Activated naive CD4-positive, alpha-beta T cell treated with anti-CD3 and anti-CD28 coated beads, Interleukin-2, amount 50 U/mL, for 72 hours (primary cell): Measurements from ENCODE around the gene ASAP2. TPM values are rescaled to one million over a fixed set of nuclear protein-coding genes. Genes with fewer than 3 reads are reported as not detected.

Source experiments
- ATAC-seq, 2 donors: fragments of 150-1000 bp; cut with Tn5 transposase; 2 replicates each; pipeline ENCODE4 v1.10.0; 2021; ENCODE audit warnings: mild to moderate bottlenecking in 2 of 2, moderate library complexity in 2 of 2
- DNase-seq, 2 donors: peaks; one replicate each; pipeline ENCODE4 v3.0.0; 2021 to 2022; ENCODE audit warnings: low spot score in 2 of 2
- H3K27ac Mint-ChIP-seq, 2 donors: one replicate each; pipeline ENCODE4 v1.8.0; 2022; ENCODE audit warnings: mild to moderate bottlenecking in 2 of 2, mixed read lengths in 2 of 2
- H3K36me3 Mint-ChIP-seq, 2 donors: one replicate each; pipeline ENCODE4 v1.8.0; 2022; ENCODE audit warnings: mixed read lengths in 2 of 2
- H3K9me3 Mint-ChIP-seq, 2 donors: one replicate each; pipeline ENCODE4 v1.8.0; 2022; ENCODE audit warnings: mixed read lengths in 2 of 2
- total RNA-seq, 2 donors: library from RNA; stranded (reverse); gene quantifications; one replicate each; pipeline ENCODE4 v1.2.3, GENCODE V29; 2022

Gene ASAP2
- total RNA-seq, 2 donors from 2014 or later: 0.09 to 1.0 TPM

DNA sequence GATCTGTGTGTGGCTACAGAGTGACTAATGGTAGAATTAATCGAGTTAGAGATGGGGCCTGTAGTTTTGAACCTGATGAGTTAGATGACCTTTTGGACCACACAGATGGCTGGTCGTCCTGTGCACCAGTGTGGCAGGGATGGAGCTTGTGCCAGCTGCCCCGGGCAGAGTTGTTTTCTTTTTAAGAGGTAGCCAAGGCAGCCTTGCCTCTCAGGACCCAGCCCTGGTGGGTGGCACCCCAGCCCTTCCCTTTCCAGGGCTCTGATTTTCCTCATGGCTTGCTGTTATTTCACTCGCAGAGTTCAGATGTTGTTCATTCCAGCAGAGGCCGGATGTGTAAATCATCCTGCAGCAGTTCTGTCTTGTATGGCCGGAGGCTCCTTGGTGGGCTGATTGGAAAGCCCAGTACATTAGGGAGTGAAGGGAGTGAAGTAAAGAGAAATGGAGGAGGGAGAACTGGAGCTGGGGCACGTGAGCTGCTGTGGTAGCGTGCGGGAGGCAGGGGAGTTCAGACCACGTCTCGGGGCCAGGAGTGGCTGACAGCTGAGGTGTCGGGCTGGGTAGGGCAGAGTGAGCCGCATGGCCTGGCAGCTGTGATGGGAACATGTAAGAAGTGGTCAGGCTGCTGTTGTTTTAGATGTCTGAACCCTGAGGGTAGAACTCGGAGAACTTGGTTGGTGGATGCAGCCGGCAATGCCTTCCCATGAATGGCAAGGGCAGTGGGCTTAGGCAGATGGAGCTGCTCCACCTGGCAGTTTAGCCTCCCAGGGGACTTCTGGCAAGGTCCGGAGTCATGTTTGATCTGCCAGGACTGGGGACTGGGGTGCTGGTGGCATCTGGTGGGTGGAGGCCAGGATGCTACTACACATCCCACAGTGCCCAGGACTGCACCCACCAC lies 28.8 kb downstream of the ASAP2 start:
- Mint-ChIP-seq H3K36me3 (no peaks in the 10 kb centered on the region), H3K27ac (peak overlapping the region in 1 of 2 donors; percentile 16), H3K9me3 (no peaks in the 10 kb centered on the region)
- DNase-seq (no peak), ATAC-seq (no peak)

DNA sequence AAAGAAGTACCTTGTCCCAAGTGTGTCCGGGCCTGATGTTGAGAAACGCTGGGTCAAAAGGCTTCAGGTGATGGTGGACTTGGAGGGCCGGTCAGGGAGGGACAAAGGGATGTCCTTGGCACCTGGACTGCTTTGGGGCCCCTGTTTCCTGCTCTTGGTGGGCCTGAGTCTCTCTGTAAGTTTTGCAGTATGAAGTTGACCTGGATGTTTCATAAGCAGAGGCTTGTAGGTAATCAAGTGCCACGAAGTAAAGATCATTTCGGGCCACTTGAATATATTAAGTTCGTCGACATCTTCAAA lies 29.4 kb downstream of the ASAP2 start:
- no peak for DNase-seq
- Mint-ChIP-seq H3K27ac (no peak overlapping the region), H3K36me3 (no peaks in the 10 kb centered on the region), H3K9me3 (no peaks in the 10 kb centered on the region)
- ATAC-seq: no peak

DNA sequence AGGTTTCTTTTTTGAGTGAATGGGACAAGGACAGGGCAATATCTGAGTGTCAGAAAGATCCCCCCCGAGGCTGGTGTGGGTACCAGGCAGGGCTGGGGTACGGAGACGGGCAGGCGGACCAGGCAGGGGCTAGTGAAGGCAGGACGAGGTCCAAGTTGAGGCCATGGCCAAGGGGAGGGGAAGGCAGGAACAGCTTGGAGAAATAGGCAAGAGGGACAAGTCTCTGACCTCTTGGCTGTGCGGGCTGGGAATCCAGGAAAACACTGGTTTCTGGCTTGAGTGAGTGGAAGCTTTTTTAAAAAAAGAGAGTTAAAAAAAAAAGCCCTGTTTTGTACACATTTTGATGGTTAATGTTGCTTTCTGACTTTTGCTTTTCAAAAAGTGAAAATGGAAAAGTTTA lies 30.3 kb downstream of the ASAP2 start:
- Mint-ChIP-seq H3K36me3 (no peaks in the 10 kb centered on the region), H3K27ac (no peak overlapping the region), H3K9me3 (no peaks in the 10 kb centered on the region)
- ATAC-seq (no peak), DNase-seq (no peak)

DNA sequence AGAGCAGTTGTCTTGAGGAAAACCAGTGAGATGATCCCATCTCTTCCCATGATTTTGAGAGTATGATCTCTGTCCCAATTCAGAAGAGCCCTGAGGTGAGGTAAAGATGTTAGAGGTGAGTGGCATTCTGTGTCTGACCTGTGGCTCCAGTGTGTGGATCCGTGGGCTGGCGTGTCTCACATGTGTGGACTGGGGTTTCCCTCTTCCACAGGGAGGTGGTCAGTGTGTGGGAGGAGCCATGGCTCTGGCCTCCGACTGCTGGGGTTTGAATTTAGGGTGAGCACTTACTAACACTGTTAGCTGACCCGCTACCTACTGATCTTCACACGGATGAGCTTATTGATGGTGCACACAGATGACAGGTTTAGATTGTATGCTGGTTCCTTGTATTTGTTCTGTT lies 31.2 kb downstream of the ASAP2 start:
- no peak overlapping the region for H3K27ac Mint-ChIP-seq
- no peak for ATAC-seq
- DNase-seq: no peak
- no peaks in the 10 kb centered on the region for H3K9me3 Mint-ChIP-seq
- H3K36me3 Mint-ChIP-seq: no peaks in the 10 kb centered on the region

DNA sequence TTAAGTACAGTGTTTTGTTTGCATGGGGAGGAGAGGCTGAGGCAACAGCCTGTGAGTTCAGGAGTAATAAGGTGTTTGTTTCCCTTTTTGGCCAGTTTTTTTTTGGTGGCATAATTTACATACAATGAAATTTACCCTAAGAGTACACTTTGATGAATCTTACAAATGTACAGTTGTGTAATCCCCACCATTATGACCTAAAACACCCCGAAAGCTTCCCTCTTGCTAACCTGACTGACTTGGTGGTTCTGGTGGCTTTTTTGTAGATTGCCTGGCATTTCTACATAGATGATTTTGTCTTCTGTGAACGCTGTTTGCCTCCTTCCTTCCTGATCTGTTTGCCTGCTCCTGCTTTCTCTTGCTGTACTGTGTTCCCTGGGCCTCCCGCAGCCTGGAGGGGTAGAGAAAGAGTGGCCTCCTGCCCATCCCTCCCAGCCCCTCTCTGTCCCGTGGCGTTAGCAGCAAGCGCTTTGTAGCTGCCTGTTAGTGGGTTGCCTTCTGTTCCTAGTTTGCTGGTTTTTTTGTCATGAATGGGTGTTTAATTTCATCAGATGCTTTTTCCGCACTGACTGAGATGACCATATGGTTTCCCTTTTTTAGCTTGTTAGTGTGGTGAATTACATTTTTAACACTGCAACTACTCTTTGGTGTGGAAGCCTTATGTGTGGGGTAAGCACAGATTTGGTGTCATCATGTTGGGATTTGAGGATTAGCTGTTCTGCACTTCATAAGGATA lies 32.1 kb downstream of the ASAP2 start:
- DNase-seq: no peak
- Mint-ChIP-seq H3K27ac (no peak overlapping the region), H3K36me3 (no peaks in the 10 kb centered on the region), H3K9me3 (no peaks in the 10 kb centered on the region)
- no peak for ATAC-seq

DNA sequence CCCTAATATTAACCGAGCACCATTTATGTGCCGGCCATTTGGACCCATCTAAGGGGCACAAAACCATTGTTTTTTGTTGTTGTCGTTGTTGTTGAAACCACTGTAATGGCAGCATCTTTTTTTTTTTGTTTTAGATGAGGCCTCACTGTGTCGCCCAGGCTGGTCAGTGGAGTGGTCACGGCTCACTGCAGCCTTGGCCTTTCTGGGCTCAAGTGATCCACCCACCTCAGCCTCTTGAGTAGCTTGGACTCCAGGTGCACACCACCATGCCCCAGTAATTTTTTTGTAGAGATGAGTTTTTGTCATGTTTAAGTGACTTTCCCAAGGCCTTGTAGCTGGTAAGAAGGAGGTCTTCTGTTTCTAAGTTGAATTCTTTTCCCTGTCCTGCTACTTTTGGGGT lies 33.0 kb downstream of the ASAP2 start:
- H3K9me3 Mint-ChIP-seq: no peaks in the 10 kb centered on the region
- H3K27ac Mint-ChIP-seq: no peak overlapping the region
- no peaks in the 10 kb centered on the region for H3K36me3 Mint-ChIP-seq
- DNase-seq: no peak
- ATAC-seq: no peak

DNA sequence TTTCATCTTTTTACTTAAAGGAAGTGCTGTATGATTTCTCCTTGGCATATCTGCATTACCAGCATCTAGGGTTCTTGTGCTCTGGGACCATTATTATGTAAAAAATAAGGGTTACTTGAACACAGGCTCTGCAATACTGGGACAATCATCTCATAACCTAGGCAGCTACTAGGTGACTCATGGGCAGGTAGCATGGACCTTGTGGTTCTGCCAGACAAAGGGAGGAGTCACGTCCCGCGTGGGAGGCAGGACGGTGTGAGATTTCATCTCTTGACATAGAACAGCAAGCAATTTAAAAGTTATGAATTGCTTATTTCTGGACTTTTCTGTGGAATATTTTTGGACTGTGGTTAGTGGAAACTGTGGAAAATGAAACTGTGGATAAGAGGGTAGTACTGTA lies 34.1 kb downstream of the ASAP2 start:
- no peak for DNase-seq

DNA sequence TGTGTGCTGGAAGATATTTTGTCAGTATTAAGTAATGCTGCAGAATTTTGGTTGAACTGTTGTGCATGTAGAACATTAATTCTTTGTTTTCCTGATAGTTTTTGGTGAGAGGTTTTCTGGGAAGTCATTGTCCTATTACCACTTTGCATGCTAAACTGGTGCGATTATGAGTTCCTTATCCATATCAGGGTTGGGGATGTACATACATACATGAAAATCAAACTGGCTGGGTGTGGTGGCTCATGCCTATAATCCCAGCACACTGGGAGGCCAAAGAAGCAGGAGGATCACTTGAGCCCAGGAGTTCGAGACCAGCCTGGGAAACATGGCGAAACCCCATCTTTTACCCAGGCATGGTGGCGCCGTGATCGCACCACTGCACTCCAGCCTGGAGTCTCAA lies 34.6 kb downstream of the ASAP2 start:
- no peaks in the 10 kb centered on the region for H3K36me3 Mint-ChIP-seq
- no peaks in the 10 kb centered on the region for H3K9me3 Mint-ChIP-seq
- no peak for DNase-seq
- ATAC-seq: no peak
- no peak overlapping the region for H3K27ac Mint-ChIP-seq

More for the DNA sequence above, 34.1 kb downstream of the ASAP2 start:
- Mint-ChIP-seq H3K27ac (no peak overlapping the region), H3K36me3 (no peaks in the 10 kb centered on the region), H3K9me3 (no peaks in the 10 kb centered on the region)
- ATAC-seq: peak in 1 of 2 donors; percentile 63

DNA sequence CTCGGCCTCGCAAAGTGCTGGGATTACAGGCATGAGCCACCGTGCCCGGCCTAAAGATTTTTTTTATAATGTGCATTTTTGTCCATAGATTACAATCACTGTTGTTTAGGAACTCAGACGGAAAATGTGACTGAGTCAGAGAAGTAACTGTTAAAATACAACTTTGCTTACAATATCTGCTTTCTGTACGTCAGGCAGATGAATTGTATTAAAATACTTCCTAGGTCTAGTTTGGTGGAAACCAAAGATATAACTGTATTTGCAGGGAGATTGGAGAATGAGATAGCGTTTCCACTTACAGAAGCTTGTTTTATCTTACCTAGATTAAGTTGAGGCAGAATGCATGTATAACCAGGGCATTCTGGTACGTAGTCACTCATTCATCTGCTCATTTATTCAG lies 36.7 kb downstream of the ASAP2 start:
- no peaks in the 10 kb centered on the region for H3K9me3 Mint-ChIP-seq
- no peaks in the 10 kb centered on the region for H3K36me3 Mint-ChIP-seq
- no peak for DNase-seq

DNA sequence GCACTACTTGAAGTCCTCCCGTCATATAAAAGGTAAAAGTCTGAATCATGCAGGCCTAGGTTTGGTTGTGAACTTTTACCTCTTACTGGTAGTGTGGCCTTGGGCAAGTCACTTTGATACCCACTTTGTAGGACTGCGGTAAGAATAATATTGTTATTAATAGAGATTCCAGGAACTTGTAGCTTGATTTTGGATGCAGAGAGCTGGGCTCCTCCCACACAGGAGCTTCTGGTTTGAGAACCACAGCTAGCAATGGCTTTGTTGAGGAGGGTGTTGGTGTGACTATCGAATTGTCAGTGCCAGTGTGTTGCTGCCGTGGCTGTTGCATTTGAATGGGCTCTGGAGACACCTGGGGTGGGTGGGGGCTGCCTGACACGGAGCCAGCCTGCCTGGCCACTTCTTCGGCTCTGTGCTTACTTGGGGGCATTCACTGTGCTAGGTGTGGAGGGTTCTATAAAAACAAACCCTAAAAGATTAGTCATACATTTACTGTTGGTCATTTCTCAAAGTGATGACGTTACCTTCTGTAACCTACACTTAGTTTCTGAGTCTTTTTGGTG lies 38.5 kb downstream of the ASAP2 start:
- Mint-ChIP-seq H3K36me3 (no peaks in the 10 kb centered on the region), H3K9me3 (no peaks in the 10 kb centered on the region), H3K27ac (no peak overlapping the region)
- peak in 1 of 2 donors; percentile 43 for ATAC-seq
- DNase-seq: no peak

More for the DNA sequence above, 36.7 kb downstream of the ASAP2 start:
- ATAC-seq: no peak
- no peak overlapping the region for H3K27ac Mint-ChIP-seq

DNA sequence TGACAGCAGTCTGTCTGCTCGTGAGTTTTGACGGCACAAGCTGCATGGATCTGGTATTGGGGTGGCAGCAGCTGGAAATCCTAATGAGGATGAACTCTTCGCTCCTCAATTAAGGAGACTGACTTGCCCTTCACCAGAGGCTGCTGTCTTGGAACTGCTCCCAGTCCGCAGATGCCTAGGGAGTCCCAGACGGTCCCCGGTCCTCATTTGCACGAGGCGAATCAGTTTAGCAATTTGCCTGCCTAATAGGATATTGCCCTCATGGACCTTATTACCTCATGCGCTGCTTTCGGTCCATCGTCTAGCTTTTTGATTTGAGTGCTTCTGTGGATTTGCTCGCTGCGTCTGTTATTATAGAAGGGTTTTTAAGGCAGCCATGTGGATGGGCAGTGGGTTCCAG lies 40.6 kb downstream of the ASAP2 start:
- no peaks in the 10 kb centered on the region for H3K36me3 Mint-ChIP-seq
- no peaks in the 10 kb centered on the region for H3K9me3 Mint-ChIP-seq
- ATAC-seq (no peak), DNase-seq (no peak)
- H3K27ac Mint-ChIP-seq: no peak overlapping the region

DNA sequence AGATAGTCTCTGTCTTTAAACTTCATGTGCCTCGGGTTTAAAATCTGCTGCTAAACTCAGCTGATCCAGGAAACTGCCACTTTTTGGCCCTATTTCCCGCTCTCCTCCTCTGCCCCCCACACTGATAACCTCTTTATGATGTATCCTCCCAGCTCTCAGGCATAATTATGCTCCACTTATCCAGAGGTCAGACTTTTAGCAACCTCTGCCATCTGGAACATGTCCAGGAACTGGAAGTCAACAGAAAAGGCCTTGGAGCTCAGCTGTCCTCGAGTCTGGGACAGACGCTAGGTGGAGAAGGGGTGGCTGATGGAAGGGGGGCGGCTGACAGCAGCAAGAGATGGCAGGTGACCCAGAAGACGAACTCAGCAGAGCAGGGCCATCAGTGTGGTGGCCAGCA lies 41.2 kb downstream of the ASAP2 start:
- Mint-ChIP-seq H3K36me3 (no peaks in the 10 kb centered on the region), H3K9me3 (no peaks in the 10 kb centered on the region), H3K27ac (no peak overlapping the region)
- DNase-seq: no peak
- ATAC-seq: no peak

DNA sequence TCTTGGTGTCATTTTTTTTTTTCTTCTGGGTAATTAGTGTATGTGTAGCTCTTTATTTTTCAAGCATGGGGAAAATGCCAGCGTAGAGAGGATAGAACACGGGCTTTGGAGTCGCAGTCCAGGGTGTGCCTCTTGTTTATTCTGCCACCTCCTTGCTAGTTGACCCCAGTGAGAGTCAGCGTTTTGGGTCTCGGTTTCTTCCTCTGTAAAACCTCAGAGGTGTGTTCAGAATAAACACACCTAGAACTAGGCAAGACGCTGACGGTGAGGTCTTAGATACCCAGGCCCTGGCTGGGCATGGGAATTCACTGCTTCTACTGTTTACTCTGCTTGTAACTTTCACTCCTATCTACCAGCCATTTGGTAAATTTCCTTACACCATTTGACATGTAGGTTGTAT lies 41.8 kb downstream of the ASAP2 start:
- Mint-ChIP-seq H3K9me3 (no peaks in the 10 kb centered on the region), H3K36me3 (no peaks in the 10 kb centered on the region), H3K27ac (no peak overlapping the region)
- DNase-seq: no peak
- ATAC-seq: no peak

DNA sequence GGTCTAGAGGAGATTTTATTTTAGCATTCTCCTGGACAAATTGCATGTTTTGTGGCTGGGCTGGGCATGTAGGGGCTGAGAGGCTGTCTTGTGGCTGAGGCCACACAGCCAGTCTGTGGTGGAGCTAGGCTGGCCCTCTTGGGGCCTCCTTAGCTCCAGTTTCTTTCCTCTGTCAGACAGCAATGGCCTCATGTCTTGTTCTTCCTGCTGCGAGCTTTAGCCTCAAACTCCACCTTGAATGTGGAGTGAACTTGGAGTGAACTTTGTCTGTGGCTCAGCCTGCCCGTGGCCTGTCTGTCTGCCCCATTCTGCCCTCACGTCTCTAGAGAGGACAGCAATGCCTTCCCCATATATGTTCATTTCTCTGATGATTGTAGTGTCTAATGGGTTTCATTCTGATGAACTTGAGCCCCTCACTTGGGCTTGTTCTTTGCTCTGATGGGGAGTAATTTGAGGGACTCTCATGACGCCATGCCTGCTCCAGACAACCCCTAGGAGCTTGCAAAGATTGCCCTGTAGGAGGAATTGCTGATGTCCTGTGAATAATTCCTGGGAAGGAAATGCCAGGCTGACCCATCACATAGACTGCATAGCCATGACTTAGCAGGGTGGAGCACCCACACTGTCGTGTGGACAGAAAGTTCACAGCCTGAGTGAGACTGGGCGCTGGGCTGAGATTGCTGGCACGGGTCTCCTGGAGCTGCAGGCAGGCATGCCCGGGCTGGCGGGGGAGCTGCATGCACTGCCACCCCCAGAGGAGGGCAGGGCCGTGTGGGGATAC lies 42.6 kb downstream of the ASAP2 start:
- no peak for DNase-seq
- H3K36me3 Mint-ChIP-seq: no peaks in the 10 kb centered on the region

DNA sequence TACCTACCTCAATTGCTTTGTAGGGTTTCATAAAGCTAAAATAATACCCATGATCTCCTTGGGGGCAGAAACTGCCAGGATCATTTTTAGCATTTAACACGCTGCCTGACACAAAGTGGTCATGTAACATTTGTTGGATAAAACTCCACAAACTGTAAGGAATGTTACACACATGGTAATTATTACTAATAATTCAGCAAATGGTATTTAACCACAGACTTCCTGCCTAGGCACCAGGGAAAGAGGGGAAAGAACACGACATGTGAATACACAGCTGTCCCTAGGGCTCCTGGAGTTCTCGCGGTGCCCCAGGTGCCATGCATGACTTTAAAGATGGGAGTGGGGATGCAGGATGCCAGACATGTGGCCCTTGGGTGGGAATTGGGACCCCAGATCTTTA lies 43.5 kb downstream of the ASAP2 start:
- DNase-seq (no peak), ATAC-seq (no peak)
- Mint-ChIP-seq H3K9me3 (no peaks in the 10 kb centered on the region), H3K36me3 (no peaks in the 10 kb centered on the region), H3K27ac (no peak overlapping the region)

More for the DNA sequence above, 42.6 kb downstream of the ASAP2 start:
- no peak for ATAC-seq
- Mint-ChIP-seq H3K9me3 (no peaks in the 10 kb centered on the region), H3K27ac (no peak overlapping the region)

DNA sequence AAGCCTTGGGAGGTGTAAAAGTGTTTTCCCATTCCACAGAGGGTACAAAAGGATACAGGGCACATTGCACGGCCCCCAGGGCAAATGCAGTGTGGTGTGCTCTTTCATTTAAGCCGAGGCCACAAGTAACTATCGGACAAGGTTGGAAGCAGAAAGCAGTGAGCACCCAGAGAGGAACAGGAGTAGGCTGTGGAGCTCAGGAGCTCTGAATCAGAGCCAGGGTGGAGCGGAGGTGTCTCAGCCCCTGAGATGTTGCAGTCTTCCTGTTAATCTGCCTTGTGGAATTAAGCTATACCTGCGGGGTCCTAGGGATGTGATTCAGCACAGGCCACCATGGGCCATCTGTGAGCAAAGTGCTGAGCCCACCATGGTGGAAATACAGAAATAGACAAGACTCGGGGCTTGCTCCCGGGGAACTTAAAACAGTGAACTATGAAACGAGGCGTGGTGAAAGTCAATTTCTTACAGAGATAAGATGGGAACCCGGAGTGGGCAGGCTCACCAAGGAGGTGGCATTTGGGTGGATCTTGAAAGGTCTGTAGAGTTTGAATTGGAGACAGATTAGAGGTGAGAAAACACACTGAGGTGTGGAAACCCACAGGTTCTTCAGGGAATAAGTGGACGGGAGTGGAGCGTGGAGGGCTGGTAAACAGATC lies 44.0 kb downstream of the ASAP2 start:
- no peak for DNase-seq
- Mint-ChIP-seq H3K9me3 (no peaks in the 10 kb centered on the region), H3K36me3 (no peaks in the 10 kb centered on the region), H3K27ac (peak overlapping the region in 1 of 2 donors; percentile 89)
- no peak for ATAC-seq
